ENCODE data around the gene PANX2. TPM values are rescaled to one million over a fixed set of nuclear protein-coding genes. Genes with fewer than 3 reads are reported as not detected.

PANX2 gene, protein sequence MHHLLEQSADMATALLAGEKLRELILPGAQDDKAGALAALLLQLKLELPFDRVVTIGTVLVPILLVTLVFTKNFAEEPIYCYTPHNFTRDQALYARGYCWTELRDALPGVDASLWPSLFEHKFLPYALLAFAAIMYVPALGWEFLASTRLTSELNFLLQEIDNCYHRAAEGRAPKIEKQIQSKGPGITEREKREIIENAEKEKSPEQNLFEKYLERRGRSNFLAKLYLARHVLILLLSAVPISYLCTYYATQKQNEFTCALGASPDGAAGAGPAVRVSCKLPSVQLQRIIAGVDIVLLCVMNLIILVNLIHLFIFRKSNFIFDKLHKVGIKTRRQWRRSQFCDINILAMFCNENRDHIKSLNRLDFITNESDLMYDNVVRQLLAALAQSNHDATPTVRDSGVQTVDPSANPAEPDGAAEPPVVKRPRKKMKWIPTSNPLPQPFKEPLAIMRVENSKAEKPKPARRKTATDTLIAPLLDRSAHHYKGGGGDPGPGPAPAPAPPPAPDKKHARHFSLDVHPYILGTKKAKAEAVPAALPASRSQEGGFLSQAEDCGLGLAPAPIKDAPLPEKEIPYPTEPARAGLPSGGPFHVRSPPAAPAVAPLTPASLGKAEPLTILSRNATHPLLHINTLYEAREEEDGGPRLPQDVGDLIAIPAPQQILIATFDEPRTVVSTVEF
- not detected in 2 replicates for total RNA-seq (2014; rRNA removed; shearing (Covaris generic); ENCODE audit: low replicate concordance)

GRCh38 chr22:50170453-50171318 lies at the start of gene PANX2:
Gene PANX2 (plus strand): TSS chr22:50170731. CDS start chr22:50170731, 0 bp downstream.
- Histone ChIP-seq H3K9me3 (ENCODE audit: low read length) (no peaks in the 10 kb centered on the region), H3K9ac (ENCODE audit: low read length) (no peak within 1 kb of the TSS), H4K20me1 (ENCODE audit: insufficient read depth, low read depth, low read length) (no peaks in the 10 kb centered on the region), H2AFZ (ENCODE audit: low read length) (no peak within 1 kb of the TSS), H3K79me2 (ENCODE audit: low read length) (no peaks in the 10 kb centered on the region), H3K27ac (ENCODE audit: low read length) (no peak within 1 kb of the TSS), H3K4me1 (ENCODE audit: low read length) (peaks cover 8% of the 10 kb centered on the region), H3K9me2 (replicated peaks; ENCODE audit: insufficient read depth, low read length) (no peaks in the 10 kb centered on the region), H3K27me3 (ENCODE audit: low read length) (no peaks in the 10 kb centered on the region), H3K36me3 (ENCODE audit: insufficient read depth, low read length) (no peaks in the 10 kb centered on the region), H3K4me2 (ENCODE audit: low read depth, low read length, poor library complexity, severe bottlenecking) (no peak within 1 kb of the TSS), H3K4me3 (ENCODE audit: low read length) (no peak within 1 kb of the TSS)
- no peak for DNase-seq

GRCh38 chr22:50121202-50121740 lies 49.3 kb upstream of the PANX2 start:
- Histone ChIP-seq H3K27me3 (ENCODE audit: low read length) (peaks cover 2% of the 10 kb centered on the region; the same call in 1 of the 2 replicates), H3K4me2 (ENCODE audit: low read depth, low read length, poor library complexity, severe bottlenecking) (no peak overlapping the region), H3K9me3 (ENCODE audit: low read length) (no peaks in the 10 kb centered on the region), H3K27ac (ENCODE audit: low read length) (no peak overlapping the region), H3K9me2 (replicated peaks; ENCODE audit: insufficient read depth, low read length) (no peaks in the 10 kb centered on the region), H4K20me1 (ENCODE audit: insufficient read depth, low read depth, low read length) (no peaks in the 10 kb centered on the region), H2AFZ (ENCODE audit: low read length) (no peak overlapping the region), H3K4me3 (ENCODE audit: low read length) (no peak overlapping the region), H3K9ac (ENCODE audit: low read length) (no peak overlapping the region), H3K36me3 (ENCODE audit: insufficient read depth, low read length) (no peaks in the 10 kb centered on the region), H3K79me2 (ENCODE audit: low read length) (no peaks in the 10 kb centered on the region), H3K4me1 (ENCODE audit: low read length) (no peaks in the 10 kb centered on the region)
- no peak for DNase-seq

GRCh38 chr22:50123119-50123518 lies 47.4 kb upstream of the PANX2 start:
- Histone ChIP-seq H3K36me3 (ENCODE audit: insufficient read depth, low read length) (no peaks in the 10 kb centered on the region), H4K20me1 (ENCODE audit: insufficient read depth, low read depth, low read length) (no peaks in the 10 kb centered on the region)

GRCh38 chr22:50125029-50125428 lies 45.5 kb upstream of the PANX2 start:
- no peaks in the 10 kb centered on the region for H4K20me1 ChIP-seq (ENCODE audit: insufficient read depth, low read depth, low read length)
- H3K4me1 ChIP-seq (ENCODE audit: low read length): no peaks in the 10 kb centered on the region
- H3K79me2 ChIP-seq (ENCODE audit: low read length): no peaks in the 10 kb centered on the region
- H3K4me3 ChIP-seq (ENCODE audit: low read length): no peak overlapping the region
- H2AFZ ChIP-seq (ENCODE audit: low read length): no peak overlapping the region
- no peaks in the 10 kb centered on the region for H3K9me2 ChIP-seq (replicated peaks; ENCODE audit: insufficient read depth, low read length)
- no peaks in the 10 kb centered on the region for H3K36me3 ChIP-seq (ENCODE audit: insufficient read depth, low read length)
- no peaks in the 10 kb centered on the region for H3K27me3 ChIP-seq (ENCODE audit: low read length)
- no peaks in the 10 kb centered on the region for H3K9me3 ChIP-seq (ENCODE audit: low read length)
- no peak overlapping the region for H3K27ac ChIP-seq (ENCODE audit: low read length)
- H3K4me2 ChIP-seq (ENCODE audit: low read depth, low read length, poor library complexity, severe bottlenecking): no peak overlapping the region
- H3K9ac ChIP-seq (ENCODE audit: low read length): no peak overlapping the region
- DNase-seq: no peak

More at GRCh38 chr22:50123119-50123518, 47.4 kb upstream of the PANX2 start:
- Histone ChIP-seq H3K4me2 (ENCODE audit: low read depth, low read length, poor library complexity, severe bottlenecking) (no peak overlapping the region), H3K79me2 (ENCODE audit: low read length) (no peaks in the 10 kb centered on the region), H3K27ac (ENCODE audit: low read length) (no peak overlapping the region), H3K9me2 (replicated peaks; ENCODE audit: insufficient read depth, low read length) (no peaks in the 10 kb centered on the region), H3K4me3 (ENCODE audit: low read length) (no peak overlapping the region), H3K27me3 (ENCODE audit: low read length) (peaks cover 2% of the 10 kb centered on the region; the same call in 1 of the 2 replicates), H3K4me1 (ENCODE audit: low read length) (no peaks in the 10 kb centered on the region), H3K9ac (ENCODE audit: low read length) (no peak overlapping the region), H2AFZ (ENCODE audit: low read length) (no peak overlapping the region), H3K9me3 (ENCODE audit: low read length) (no peaks in the 10 kb centered on the region)
- DNase-seq: no peak

- no peaks in the 10 kb centered on the region for H3K9me3 ChIP-seq (ENCODE audit: low read length)
Observed at GRCh38 chr22:50129121-50129736, 41.3 kb upstream of the PANX2 start.

DNA sequence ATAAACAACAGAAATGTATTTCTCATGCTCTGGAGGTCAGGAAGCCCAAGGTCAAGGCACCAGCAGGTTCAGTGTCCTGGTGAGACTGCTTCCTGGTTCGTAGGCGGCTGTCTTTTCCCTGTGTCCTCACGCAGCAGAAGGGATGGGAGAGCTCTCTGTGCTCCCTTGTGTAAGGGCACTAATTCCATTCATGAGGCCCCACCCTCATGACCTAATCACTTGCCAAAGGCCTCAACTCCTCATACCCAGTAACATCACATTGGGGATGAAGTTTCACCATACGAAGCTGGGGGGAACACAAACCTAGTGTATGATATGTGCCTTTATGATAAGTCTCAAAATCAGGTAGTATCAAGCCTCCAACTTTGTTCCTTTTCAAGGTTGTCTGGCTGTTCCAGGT lies 38.6 kb upstream of the PANX2 start:
- Histone ChIP-seq H2AFZ (ENCODE audit: low read length) (no peak overlapping the region), H3K4me1 (ENCODE audit: low read length) (no peaks in the 10 kb centered on the region), H3K9me3 (ENCODE audit: low read length) (no peaks in the 10 kb centered on the region), H3K79me2 (ENCODE audit: low read length) (no peaks in the 10 kb centered on the region), H3K36me3 (ENCODE audit: insufficient read depth, low read length) (no peaks in the 10 kb centered on the region), H3K9ac (ENCODE audit: low read length) (no peak overlapping the region), H4K20me1 (ENCODE audit: insufficient read depth, low read depth, low read length) (no peaks in the 10 kb centered on the region), H3K9me2 (replicated peaks; ENCODE audit: insufficient read depth, low read length) (no peaks in the 10 kb centered on the region), H3K27ac (ENCODE audit: low read length) (no peak overlapping the region), H3K4me3 (ENCODE audit: low read length) (no peak overlapping the region), H3K27me3 (ENCODE audit: low read length) (no peaks in the 10 kb centered on the region), H3K4me2 (ENCODE audit: low read depth, low read length, poor library complexity, severe bottlenecking) (no peak overlapping the region)
- DNase-seq: no peak

More at GRCh38 chr22:50129121-50129736, 41.3 kb upstream of the PANX2 start:
- no peaks in the 10 kb centered on the region for H3K27me3 ChIP-seq (ENCODE audit: low read length)
- no peak overlapping the region for H3K4me3 ChIP-seq (ENCODE audit: low read length)
- H3K27ac ChIP-seq (ENCODE audit: low read length): no peak overlapping the region
- H3K79me2 ChIP-seq (ENCODE audit: low read length): no peaks in the 10 kb centered on the region
- no peaks in the 10 kb centered on the region for H3K4me1 ChIP-seq (ENCODE audit: low read length)
- H3K4me2 ChIP-seq (ENCODE audit: low read depth, low read length, poor library complexity, severe bottlenecking): no peak overlapping the region
- H2AFZ ChIP-seq (ENCODE audit: low read length): no peak overlapping the region
- no peak overlapping the region for H3K9ac ChIP-seq (ENCODE audit: low read length)
- no peak for DNase-seq
- no peaks in the 10 kb centered on the region for H3K36me3 ChIP-seq (ENCODE audit: insufficient read depth, low read length)
- no peaks in the 10 kb centered on the region for H4K20me1 ChIP-seq (ENCODE audit: insufficient read depth, low read depth, low read length)
- H3K9me2 ChIP-seq (replicated peaks; ENCODE audit: insufficient read depth, low read length): no peaks in the 10 kb centered on the region

DNA sequence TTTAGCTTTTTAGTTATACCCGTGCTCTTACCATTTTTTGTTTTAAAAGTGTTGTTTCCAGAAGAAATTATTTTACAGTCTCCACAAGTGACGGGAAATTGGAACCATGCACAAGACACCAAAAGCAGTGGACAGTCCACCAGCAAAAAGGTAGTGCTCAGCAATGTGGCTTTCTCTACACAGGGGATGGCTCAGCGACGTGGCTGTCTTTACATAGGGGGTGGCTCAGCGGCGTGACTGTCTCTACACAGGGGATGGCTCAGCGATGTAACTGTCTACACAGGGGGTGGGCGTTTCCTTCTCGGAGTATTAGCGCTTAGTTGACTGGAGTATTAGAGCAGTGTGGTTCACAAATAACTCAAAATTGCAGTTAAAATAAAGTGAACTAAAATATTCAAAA lies 36.0 kb upstream of the PANX2 start:
- no peak overlapping the region for H2AFZ ChIP-seq (ENCODE audit: low read length)
- no peaks in the 10 kb centered on the region for H3K36me3 ChIP-seq (ENCODE audit: insufficient read depth, low read length)

More for the DNA sequence above, 36.0 kb upstream of the PANX2 start:
- no peak for DNase-seq
- Histone ChIP-seq H3K79me2 (ENCODE audit: low read length) (no peaks in the 10 kb centered on the region), H3K4me1 (ENCODE audit: low read length) (no peaks in the 10 kb centered on the region), H3K27ac (ENCODE audit: low read length) (no peak overlapping the region), H3K9ac (ENCODE audit: low read length) (no peak overlapping the region), H4K20me1 (ENCODE audit: insufficient read depth, low read depth, low read length) (no peaks in the 10 kb centered on the region), H3K9me3 (ENCODE audit: low read length) (no peaks in the 10 kb centered on the region), H3K27me3 (ENCODE audit: low read length) (no peaks in the 10 kb centered on the region), H3K4me3 (ENCODE audit: low read length) (no peak overlapping the region), H3K4me2 (ENCODE audit: low read depth, low read length, poor library complexity, severe bottlenecking) (no peak overlapping the region), H3K9me2 (replicated peaks; ENCODE audit: insufficient read depth, low read length) (no peaks in the 10 kb centered on the region)

Data from Karpas-422 (cell line).